BJ (cell line): ENCODE measurements around the gene RPRD1A. TPM values are rescaled to one million over a fixed set of nuclear protein-coding genes. Genes with fewer than 3 reads are reported as not detected.

Source experiments
- CTCF ChIA-PET: fragments of 350-600 bp; formaldehyde crosslinking; extraction: SDS; loops from one replicate; lab custom pipeline; 2021; ENCODE audit warnings: antibody characterized with exemption, inconsistent platforms; lab: Yijun Ruan, JAX
- POLR2A ChIA-PET: fragments of 300-600 bp; sonication (Branson Sonifier 250); formaldehyde crosslinking; extraction: SDS; loops from one replicate; lab custom pipeline; 2021; ENCODE audit warnings: antibody characterized with exemption; lab: Charles Lee
- DNase-seq: peaks from one replicate; pipeline ENCODE4 v3.0.0-alpha.2; 2011; ENCODE audit warnings: low read depth
- H3K27me3 ChIP-seq: 2 replicates; pipeline ENCODE4 v1.6.0; 2011; ENCODE audit warnings: low read length; ENCODE audit not compliant: control insufficient read depth, insufficient read depth
- H3K36me3 ChIP-seq: 2 replicates; pipeline ENCODE4 v1.5.1; 2011; ENCODE audit warnings: low read length; ENCODE audit not compliant: control insufficient read depth, insufficient read depth
- H3K4me3 ChIP-seq: 2 replicates; pipeline ENCODE4 v1.5.1; 2011; ENCODE audit warnings: low read depth, mild to moderate bottlenecking, control low read depth, low read length
- CTCF ChIP-seq: IDR thresholded peaks from 2 replicates; pipeline ENCODE4 v1.5.1; 2011; ENCODE audit warnings: low read depth, mild to moderate bottlenecking, control low read depth, inconsistent platforms, low read length, moderate library complexity; ENCODE audit not compliant: insufficient read depth
- polyA plus RNA-seq: library from polyadenylated mRNA; depleted of rRNA; stranded (reverse); fragments of >200 nt; gene quantifications from 2 replicates; pipeline ENCODE4 v1.2.3, GENCODE V29; 2011; rRNA removed

Gene RPRD1A
- polyA plus RNA-seq, 1 experiment: 21.9 TPM

DNA sequence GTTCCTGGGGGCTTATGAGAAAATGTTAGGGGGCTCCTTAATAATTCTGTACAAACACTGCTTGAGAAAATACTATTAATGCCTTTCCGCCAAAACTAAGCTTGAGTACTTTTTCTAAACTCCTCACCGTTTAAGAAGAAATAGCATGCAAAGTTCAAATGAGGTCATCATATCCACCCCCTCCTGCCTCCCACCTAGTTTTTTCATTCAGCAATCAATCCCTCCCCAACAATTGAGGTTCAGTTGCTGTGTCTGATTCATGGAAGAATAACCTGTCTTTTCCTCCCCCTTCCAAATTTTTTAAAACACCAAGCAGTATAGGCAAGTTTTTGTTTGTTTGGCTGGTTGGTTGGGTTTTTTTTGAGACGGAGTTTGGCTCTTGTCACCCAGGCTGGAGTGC lies 119.3 kb downstream of the RPRD1A start:
- no peak for DNase-seq
- Histone ChIP-seq H3K36me3 (no peaks in the 10 kb centered on the region), H3K27me3 (peaks cover 2% of the 10 kb centered on the region), H3K4me3 (no peak overlapping the region)
- no peak for TF ChIP-seq CTCF
- POLR2A ChIA-PET: no interaction called here
- CTCF ChIA-PET: interaction anchor here (1.4 kb wide), 3 partner anchors 10 to 562 kb away, joined by 4 to 7 read pairs (median 4); no protein-coding TSS in a partner anchor

DNA sequence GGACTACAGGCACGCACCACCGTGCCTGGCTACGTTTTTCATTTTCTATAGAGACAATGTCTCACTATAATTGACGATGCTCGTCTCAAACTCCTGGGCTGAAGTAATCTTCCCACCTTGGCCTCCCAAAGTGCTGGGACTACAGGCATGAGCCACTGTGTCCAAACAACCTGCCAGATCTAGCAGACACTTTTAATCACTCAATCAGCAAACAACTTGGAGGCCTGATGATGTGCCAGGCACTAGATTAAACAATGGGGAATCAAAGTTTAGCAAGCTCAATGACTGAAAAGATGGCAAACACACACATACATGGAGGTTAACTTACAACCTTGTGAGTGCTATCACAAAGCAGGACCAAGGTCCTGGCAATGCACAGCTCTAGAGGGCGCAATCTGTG lies 124.7 kb downstream of the RPRD1A start:
- CTCF ChIA-PET: interaction anchor here (2.2 kb wide), 1 partner anchor 7 kb away, joined by 9 read pairs; no protein-coding TSS in a partner anchor
- peaks cover 2% of the 10 kb centered on the region; the same call in 1 of the 2 replicates for H3K27me3 ChIP-seq
- POLR2A ChIA-PET: no interaction called here

GRCh38 chr18:35942133-35942532 lies 125.2 kb downstream of the RPRD1A start:
- POLR2A ChIA-PET: no interaction called here
- H3K27me3 ChIP-seq: peaks cover 2% of the 10 kb centered on the region; the same call in 1 of the 2 replicates
- no peaks in the 10 kb centered on the region for H3K36me3 ChIP-seq
- DNase-seq: no peak
- H3K4me3 ChIP-seq: no peak overlapping the region
- CTCF ChIA-PET: interaction anchor here (2.2 kb wide), 1 partner anchor 8 kb away, joined by 9 read pairs; no protein-coding TSS in a partner anchor
- no peak for TF ChIP-seq CTCF

More for the DNA sequence above, 124.7 kb downstream of the RPRD1A start:
- Histone ChIP-seq H3K36me3 (no peaks in the 10 kb centered on the region), H3K4me3 (no peak overlapping the region)
- no peak for TF ChIP-seq CTCF
- no peak for DNase-seq

GRCh38 chr18:35941299-35941698 lies 126.1 kb downstream of the RPRD1A start:
- no peak for TF ChIP-seq CTCF
- H3K27me3 ChIP-seq: peaks cover 2% of the 10 kb centered on the region; the same call in 1 of the 2 replicates
- no peaks in the 10 kb centered on the region for H3K36me3 ChIP-seq
- H3K4me3 ChIP-seq: no peak overlapping the region
- CTCF ChIA-PET: interaction anchor here (0.6 to 2.2 kb wide), 3 partner anchors 9 to 578 kb away, joined by 3 to 9 read pairs (median 3); no protein-coding TSS in a partner anchor
- DNase-seq: no peak
- POLR2A ChIA-PET: no interaction called here

Other genes starting within 250 kb of the RPRD1A start
- gene SLC39A6, start 61.8 kb upstream of the RPRD1A start, polyA plus RNA-seq: 99.2 and 116 TPM in 2 replicates
- 83.1 and 125 TPM in 2 replicates for gene ELP2, start 62.3 kb upstream of the RPRD1A start, polyA plus RNA-seq
- gene MOCOS, start 119.9 kb upstream of the RPRD1A start, polyA plus RNA-seq: 12.5 and 12.6 TPM in 2 replicates
- 24.6 and 27.1 TPM in 2 replicates for gene FHOD3, start 230.2 kb upstream of the RPRD1A start, polyA plus RNA-seq